Adrenal gland (tissue), 5 donors: ENCODE results near the gene RGS9.
"Not testable (repeated sequence)": the region's sequence is repeated elsewhere in the genome, so short reads cannot be mapped to it uniquely, and the experiment has no call there.

ENCODE experiments used
- POLR2A ChIP-seq, 2 donors: fragments of 450-650 bp; IDR thresholded peaks; one replicate each; pipeline ENCODE4 v1.6.1; 2017; ENCODE audit warnings: antibody characterized with exemption in 2 of 2, mild to moderate bottlenecking in 2 of 2, moderate library complexity in 1 of 2
- TF ChIP-seq, protein P1 (sequence below), 6 experiments: fragments of 450-650 bp in 4 of 6; fragments of 200-600 bp in 2 of 6; sonication (generic) in 1 of 6; IDR thresholded peaks; 1 replicate in 5 of 6; 2 replicates in 1 of 6; pipeline versions ENCODE4 v1.5.1 to v1.8.0; 2016 to 2021; ENCODE audit warnings: antibody characterized with exemption in 6 of 6, mild to moderate bottlenecking in 2 of 6, moderate library complexity in 1 of 6
- donor health status: DM: no; HTN: no; CAD: no.

DNA sequence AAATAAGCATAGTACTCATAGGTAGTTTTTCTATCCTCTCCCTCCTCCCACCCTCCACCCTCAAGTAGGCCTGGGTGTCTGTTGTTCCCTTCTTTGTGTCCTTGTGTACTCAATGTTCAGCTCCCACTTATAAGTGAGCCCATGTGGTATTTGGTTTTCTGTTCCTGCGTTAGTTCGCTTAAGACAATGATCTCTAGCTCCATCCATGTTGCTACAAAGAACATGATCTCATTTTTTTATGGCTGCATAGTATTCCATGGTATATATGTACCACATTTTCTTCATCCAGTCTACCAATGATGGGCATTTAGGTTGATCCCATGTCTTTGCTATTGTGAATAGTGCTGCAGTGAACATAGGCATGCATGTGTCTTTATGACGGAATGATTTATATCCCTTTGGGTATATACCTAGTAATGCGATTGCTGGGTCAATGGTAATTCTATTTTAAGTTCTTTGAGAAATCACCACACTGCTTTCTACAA lies 43.6 kb downstream of the RGS9 start:
- TF ChIP-seq, protein P1, sequence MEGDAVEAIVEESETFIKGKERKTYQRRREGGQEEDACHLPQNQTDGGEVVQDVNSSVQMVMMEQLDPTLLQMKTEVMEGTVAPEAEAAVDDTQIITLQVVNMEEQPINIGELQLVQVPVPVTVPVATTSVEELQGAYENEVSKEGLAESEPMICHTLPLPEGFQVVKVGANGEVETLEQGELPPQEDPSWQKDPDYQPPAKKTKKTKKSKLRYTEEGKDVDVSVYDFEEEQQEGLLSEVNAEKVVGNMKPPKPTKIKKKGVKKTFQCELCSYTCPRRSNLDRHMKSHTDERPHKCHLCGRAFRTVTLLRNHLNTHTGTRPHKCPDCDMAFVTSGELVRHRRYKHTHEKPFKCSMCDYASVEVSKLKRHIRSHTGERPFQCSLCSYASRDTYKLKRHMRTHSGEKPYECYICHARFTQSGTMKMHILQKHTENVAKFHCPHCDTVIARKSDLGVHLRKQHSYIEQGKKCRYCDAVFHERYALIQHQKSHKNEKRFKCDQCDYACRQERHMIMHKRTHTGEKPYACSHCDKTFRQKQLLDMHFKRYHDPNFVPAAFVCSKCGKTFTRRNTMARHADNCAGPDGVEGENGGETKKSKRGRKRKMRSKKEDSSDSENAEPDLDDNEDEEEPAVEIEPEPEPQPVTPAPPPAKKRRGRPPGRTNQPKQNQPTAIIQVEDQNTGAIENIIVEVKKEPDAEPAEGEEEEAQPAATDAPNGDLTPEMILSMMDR (IDR thresholded peaks at IDR 0.05) = not testable (repeated sequence)
- TF ChIP-seq POLR2A (IDR thresholded peaks at IDR 0.05) = not testable (repeated sequence)
